NK-92 treated with Interleukin-12 subunit alpha and Interleukin-12 subunit beta, amount 100 ng/mL, for 24 hours (cell line): ENCODE measurements around the gene VNN1.
"Not testable (repeated sequence)": the region's sequence is repeated elsewhere in the genome, so short reads cannot be mapped to it uniquely, and the experiment has no call there.

Source experiments
- DNase-seq: peaks from one replicate; lab custom pipeline; 2025; lab: John Stamatoyannopoulos, UW

The VNN1 gene

GRCh38 chr6:132725471-132725870 is 11.6 kb upstream of the VNN1 start:
- DNase-seq = no peak

DNA sequence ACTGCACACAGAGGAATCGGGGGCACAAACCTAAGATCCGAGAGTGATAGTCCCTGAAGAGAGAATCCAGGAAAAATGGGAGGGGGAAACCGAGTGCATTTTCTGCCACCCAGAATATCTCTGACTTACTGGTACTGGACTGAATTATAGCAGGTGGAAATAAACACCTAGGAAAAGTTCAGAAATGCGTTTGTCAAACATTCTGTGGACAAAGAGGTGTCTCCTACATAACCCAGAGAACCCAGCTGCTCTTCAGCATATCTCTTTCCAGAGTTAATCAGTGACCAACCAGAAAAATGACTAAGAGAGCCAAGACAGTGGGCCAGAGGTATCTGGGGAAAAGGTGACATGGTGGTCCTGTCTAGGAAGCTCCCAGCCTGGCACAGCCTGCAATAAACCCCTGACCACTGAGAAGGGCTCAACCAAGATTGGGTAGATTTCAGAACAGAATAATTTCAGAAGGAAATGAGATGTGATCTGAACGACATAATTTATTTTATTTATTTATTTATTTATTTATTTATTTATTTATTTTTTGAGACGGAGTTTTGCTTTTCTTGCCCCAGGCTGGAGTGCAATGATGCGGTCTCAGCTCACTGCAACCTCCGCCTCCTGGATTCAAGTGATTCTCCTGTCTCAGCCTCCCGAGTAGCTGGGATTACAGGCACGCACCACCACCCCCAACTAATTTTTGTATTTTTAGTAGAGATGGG is 6.0 kb upstream of the VNN1 start:
- DNase-seq = no peak

DNA sequence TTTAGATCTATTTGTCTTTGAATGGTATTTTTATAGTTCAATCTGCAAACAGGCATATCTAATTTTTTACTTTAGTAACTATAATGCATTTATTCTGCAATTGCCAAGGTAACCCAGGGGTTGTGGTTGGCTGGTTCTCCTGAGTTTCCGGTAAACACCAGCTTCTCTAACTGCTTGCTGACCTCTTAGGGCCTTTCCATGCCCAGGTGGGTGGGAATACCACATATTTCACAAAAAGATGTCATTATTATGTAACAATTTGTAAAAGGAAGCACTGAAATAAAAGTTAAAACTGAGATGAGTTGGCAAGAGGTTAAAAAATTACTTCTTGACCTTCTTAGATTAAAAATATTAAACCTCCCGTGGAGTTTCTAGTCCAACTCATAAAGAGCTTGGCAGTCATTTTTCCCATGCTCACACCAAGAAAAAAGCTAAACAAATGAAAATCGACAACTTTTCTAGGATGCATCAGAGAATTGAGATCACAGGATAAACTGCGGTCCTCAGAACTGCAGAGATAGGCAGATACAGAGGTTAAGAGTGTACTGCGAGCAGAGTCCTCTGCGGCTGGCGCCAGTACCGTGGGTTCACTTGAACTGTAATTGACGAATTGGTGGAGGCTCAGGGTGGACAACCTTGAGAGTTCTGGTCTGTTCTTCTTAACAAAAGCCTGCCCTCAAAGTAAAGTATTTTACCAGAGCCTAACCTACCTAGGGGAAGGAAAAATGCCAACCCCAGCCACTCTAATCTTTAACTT is 2.2 kb upstream of the VNN1 start:
- no peak for DNase-seq

GRCh38 chr6:132715204-132715603 is 1.3 kb upstream of the VNN1 start:
- no peak for DNase-seq

GRCh38 chr6:132714160-132714559 is 305 bp upstream of the VNN1 start:
- DNase-seq = no peak

GRCh38 chr6:132712366-132712765 is 1.5 kb downstream of the VNN1 start:
- no peak for DNase-seq

DNA sequence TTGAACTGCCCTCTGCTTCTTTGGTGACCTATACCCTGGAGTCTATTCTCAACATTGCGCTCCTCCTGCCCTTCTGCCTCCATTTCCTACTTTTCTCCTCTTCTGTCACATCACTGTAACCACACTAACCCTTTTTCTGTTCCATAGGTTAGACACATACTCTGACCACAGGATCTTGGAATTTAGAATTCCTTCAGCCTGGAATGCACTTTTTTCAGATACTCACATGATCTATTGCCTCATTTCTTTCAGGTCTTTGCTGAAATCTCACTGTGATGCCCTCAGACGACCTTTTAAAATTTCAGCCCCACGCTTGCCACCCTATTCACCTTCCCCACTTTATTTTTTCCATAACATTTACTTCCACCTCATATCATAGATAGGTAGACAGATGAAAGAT is 5.1 kb downstream of the VNN1 start:
- no peak for DNase-seq

GRCh38 chr6:132708002-132708401 is 5.9 kb downstream of the VNN1 start:
- no peak for DNase-seq

- not testable (repeated sequence) for DNase-seq
Observed at GRCh38 chr6:132706756-132707155, 7.1 kb downstream of the VNN1 start.

DNA sequence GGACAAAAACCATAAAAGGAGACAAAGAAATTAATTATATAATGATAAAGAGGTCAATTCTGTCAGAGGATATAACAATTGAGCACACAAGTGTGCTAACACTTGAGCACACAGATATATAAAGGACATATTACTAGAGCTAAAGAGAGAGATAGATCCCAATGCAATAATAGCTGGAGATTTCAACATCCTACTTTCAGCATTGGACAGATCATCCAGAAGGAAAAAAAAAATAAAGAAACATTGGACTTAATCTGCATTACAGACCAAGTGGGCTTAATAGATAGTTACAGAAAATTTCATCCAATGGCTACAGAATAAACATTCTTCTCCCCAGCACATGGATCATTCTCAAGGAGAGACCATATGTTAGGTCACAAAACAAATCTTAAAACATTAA is 9.9 kb downstream of the VNN1 start:
- DNase-seq = no peak

GRCh38 chr6:132698608-132699007 is 15.2 kb downstream of the VNN1 start:
- DNase-seq = no peak

GRCh38 chr6:132695773-132696172 is 18.1 kb downstream of the VNN1 start:
- DNase-seq = no peak

- no peak for DNase-seq
Observed at GRCh38 chr6:132693478-132693877, 20.4 kb downstream of the VNN1 start.

- DNase-seq = no peak
Observed at GRCh38 chr6:132690678-132691077, 23.2 kb downstream of the VNN1 start.

GRCh38 chr6:132687306-132687705 is 26.5 kb downstream of the VNN1 start:
- no peak for DNase-seq

- no peak for DNase-seq
Observed at GRCh38 chr6:132686531-132686930, 27.3 kb downstream of the VNN1 start.

GRCh38 chr6:132685009-132685408 is 28.8 kb downstream of the VNN1 start:
- DNase-seq = no peak

- no peak for DNase-seq
Observed at GRCh38 chr6:132684272-132684671, 29.6 kb downstream of the VNN1 start.

- DNase-seq = no peak
Observed at GRCh38 chr6:132683543-132683942, 30.3 kb downstream of the VNN1 start.

GRCh38 chr6:132679094-132679493 is 34.8 kb downstream of the VNN1 start:
- DNase-seq = not testable (repeated sequence)

- peak; percentile 20 for DNase-seq
Observed at GRCh38 chr6:132675749-132676148, 38.1 kb downstream of the VNN1 start.

DNA sequence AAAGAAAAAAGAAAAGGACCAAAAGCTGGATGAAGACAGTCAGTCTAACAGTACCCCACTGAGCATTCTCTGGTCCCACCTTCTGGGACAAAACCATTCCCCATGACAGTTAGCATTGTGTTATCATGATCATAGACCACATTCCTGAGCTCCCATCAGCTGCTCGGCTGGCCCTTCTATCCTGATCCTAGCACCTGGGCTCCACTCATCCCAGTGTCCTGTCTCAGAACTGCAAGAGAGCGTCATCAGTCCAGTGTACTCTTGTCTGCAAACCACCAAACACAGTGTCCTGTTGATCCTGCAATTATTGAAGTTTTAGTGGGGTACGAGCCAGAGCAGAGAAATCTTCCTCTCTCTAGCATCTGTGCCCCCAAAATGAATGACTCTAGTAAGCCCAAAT is 38.9 kb downstream of the VNN1 start:
- DNase-seq = no peak

GRCh38 chr6:132673376-132674094 is 40.3 kb downstream of the VNN1 start:
- DNase-seq = no peak
